ENCODE measurements around the gene HSPA1L. TPM values are rescaled to one million over a fixed set of nuclear protein-coding genes. Genes with fewer than 3 reads are reported as not detected.

Gene HSPA1L
- total RNA-seq, 1 donor from 2014 or later = 0.98 TPM

DNA sequence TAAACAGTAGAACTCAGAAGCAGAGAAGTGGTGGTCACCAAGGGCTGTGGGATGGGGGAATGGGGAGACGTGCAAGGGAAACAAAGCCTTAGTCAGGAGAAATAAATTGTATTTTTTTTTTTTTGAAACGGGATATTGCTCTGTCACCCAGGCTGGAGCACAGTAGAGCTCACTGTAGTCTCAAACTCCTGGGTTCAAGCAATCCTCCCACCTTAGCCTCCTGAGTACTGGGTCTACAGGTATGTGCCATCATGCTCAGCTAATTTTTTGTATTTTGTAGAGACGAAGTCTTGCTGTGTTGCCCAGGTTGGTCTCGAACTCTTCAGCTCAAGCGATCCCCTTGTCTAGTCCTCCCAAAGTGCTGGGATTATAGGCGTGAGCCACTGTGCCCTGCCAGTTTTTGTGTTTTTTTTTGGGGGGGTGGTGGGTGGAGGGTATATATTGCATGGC is 15.8 kb upstream of the HSPA1L start:
- H3K4me1 Mint-ChIP-seq (ENCODE audit: low read depth, unreplicated experiment) = peaks cover 11% of the 10 kb centered on the region
- no peak overlapping the region for H3K27ac Mint-ChIP-seq (ENCODE audit: unreplicated experiment)
- TF ChIP-seq, protein P1, sequence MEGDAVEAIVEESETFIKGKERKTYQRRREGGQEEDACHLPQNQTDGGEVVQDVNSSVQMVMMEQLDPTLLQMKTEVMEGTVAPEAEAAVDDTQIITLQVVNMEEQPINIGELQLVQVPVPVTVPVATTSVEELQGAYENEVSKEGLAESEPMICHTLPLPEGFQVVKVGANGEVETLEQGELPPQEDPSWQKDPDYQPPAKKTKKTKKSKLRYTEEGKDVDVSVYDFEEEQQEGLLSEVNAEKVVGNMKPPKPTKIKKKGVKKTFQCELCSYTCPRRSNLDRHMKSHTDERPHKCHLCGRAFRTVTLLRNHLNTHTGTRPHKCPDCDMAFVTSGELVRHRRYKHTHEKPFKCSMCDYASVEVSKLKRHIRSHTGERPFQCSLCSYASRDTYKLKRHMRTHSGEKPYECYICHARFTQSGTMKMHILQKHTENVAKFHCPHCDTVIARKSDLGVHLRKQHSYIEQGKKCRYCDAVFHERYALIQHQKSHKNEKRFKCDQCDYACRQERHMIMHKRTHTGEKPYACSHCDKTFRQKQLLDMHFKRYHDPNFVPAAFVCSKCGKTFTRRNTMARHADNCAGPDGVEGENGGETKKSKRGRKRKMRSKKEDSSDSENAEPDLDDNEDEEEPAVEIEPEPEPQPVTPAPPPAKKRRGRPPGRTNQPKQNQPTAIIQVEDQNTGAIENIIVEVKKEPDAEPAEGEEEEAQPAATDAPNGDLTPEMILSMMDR (IDR thresholded peaks at IDR 0.05; ENCODE audit: insufficient read depth, low read depth, low read length) = no peak
- TF ChIP-seq EZH2 (IDR thresholded peaks at IDR 0.05; ENCODE audit: insufficient read depth, low read length) = no peak
- Histone ChIP-seq H3K27ac (ENCODE audit: low read depth, low read length) (no peak overlapping the region), H3K27me3 (ENCODE audit: insufficient read depth, low read length) (no peaks in the 10 kb centered on the region), H3K36me3 (ENCODE audit: insufficient read depth, low read length) (no peaks in the 10 kb centered on the region), H3K9me3 (ENCODE audit: insufficient read depth, low read depth, low read length) (no peaks in the 10 kb centered on the region), H4K20me1 (ENCODE audit: insufficient read depth, low read length) (peaks cover 9% of the 10 kb centered on the region), H3K9ac (ENCODE audit: low read length) (peak overlapping the region; percentile 86), H2AFZ (ENCODE audit: low read depth, low read length) (no peak overlapping the region), H3K4me2 (ENCODE audit: low read length) (peak overlapping the region; percentile 87), H3K4me1 (ENCODE audit: insufficient read depth, low read length) (peaks cover 13% of the 10 kb centered on the region), H3K79me2 (ENCODE audit: insufficient read depth, low read length) (peaks cover 45% of the 10 kb centered on the region), H3K4me3 (ENCODE audit: insufficient read depth, low read depth, low read length) (peak overlapping the region; percentile 73)
- FAIRE-seq = no peak
- no peaks in the 10 kb centered on the region for H3K27me3 Mint-ChIP-seq (ENCODE audit: low read depth, unreplicated experiment)
- no peaks in the 10 kb centered on the region for H3K9me3 Mint-ChIP-seq (ENCODE audit: unreplicated experiment)
- DNase-seq (ENCODE audit: low read depth) = no peak
- H3K4me3 Mint-ChIP-seq (ENCODE audit: unreplicated experiment) = peak overlapping the region; percentile 96
- H3K36me3 Mint-ChIP-seq (ENCODE audit: low read depth, unreplicated experiment) = peaks cover 7% of the 10 kb centered on the region

DNA sequence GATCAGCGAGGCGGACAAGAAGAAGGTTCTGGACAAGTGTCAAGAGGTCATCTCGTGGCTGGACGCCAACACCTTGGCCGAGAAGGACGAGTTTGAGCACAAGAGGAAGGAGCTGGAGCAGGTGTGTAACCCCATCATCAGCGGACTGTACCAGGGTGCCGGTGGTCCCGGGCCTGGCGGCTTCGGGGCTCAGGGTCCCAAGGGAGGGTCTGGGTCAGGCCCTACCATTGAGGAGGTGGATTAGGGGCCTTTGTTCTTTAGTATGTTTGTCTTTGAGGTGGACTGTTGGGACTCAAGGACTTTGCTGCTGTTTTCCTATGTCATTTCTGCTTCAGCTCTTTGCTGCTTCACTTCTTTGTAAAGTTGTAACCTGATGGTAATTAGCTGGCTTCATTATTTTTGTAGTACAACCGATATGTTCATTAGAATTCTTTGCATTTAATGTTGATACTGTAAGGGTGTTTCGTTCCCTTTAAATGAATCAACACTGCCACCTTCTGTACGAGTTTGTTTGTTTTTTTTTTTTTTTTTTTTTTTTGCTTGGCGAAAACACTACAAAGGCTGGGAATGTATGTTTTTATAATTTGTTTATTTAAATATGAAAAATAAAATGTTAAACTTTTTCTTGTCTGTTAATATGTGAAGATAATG is 14.7 kb upstream of the HSPA1L start:
- Histone ChIP-seq H3K36me3 (ENCODE audit: insufficient read depth, low read length) (no peaks in the 10 kb centered on the region), H3K27ac (ENCODE audit: low read depth, low read length) (no peak overlapping the region), H3K9me3 (ENCODE audit: insufficient read depth, low read depth, low read length) (no peaks in the 10 kb centered on the region), H3K79me2 (ENCODE audit: insufficient read depth, low read length) (peaks cover 33% of the 10 kb centered on the region), H3K4me1 (ENCODE audit: insufficient read depth, low read length) (peaks cover 13% of the 10 kb centered on the region), H3K27me3 (ENCODE audit: insufficient read depth, low read length) (no peaks in the 10 kb centered on the region), H3K9ac (ENCODE audit: low read length) (peak overlapping the region; percentile 86), H4K20me1 (ENCODE audit: insufficient read depth, low read length) (peaks cover 7% of the 10 kb centered on the region), H3K4me2 (ENCODE audit: low read length) (peak overlapping the region; percentile 87), H2AFZ (ENCODE audit: low read depth, low read length) (no peak overlapping the region), H3K4me3 (ENCODE audit: insufficient read depth, low read depth, low read length) (peak overlapping the region; percentile 73)
- Mint-ChIP-seq H3K36me3 (ENCODE audit: low read depth, unreplicated experiment) (peaks cover 2% of the 10 kb centered on the region), H3K27ac (ENCODE audit: unreplicated experiment) (peak overlapping the region; percentile 31), H3K4me3 (ENCODE audit: unreplicated experiment) (peak overlapping the region; percentile 96), H3K4me1 (ENCODE audit: low read depth, unreplicated experiment) (peaks cover 16% of the 10 kb centered on the region), H3K27me3 (ENCODE audit: low read depth, unreplicated experiment) (no peaks in the 10 kb centered on the region), H3K9me3 (ENCODE audit: unreplicated experiment) (no peaks in the 10 kb centered on the region)
- FAIRE-seq = no peak
- no peak for DNase-seq (ENCODE audit: low read depth)
- TF ChIP-seq, protein P1 (IDR thresholded peaks at IDR 0.05; ENCODE audit: insufficient read depth, low read depth, low read length) = peak; percentile 44
- TF ChIP-seq EZH2 (IDR thresholded peaks at IDR 0.05; ENCODE audit: insufficient read depth, low read length) = no peak

Data from astrocyte (in vitro differentiated cells and primary cell).